ENCODE measurements around the gene PVR. TPM values are rescaled to one million over a fixed set of nuclear protein-coding genes. Genes with fewer than 3 reads are reported as not detected.

The PVR gene
- total RNA-seq, 1 donor from 2014 or later: 26.0 TPM

DNA sequence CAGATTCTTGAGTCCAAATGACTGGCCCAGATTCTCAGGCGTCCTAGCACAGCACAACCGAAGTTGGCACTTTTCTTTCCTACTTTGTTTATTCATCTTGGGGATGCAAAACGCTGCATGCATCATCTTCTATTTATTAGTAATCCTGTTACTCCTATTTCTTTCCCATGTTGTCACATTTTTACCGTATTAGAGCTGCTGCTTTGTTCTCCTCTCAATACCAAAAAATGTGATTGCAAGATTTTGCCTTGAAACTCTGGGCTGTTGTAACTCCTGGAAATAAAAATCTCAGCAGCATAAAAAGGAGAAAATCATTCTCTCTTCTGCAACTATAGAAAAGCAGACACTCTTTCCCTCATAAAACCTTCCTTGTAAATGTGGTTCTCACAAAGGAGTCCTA is 43.2 kb upstream of the PVR start:
- no peak overlapping the region for H3K27ac ChIP-seq
- H3K36me3 ChIP-seq: no peaks in the 10 kb centered on the region
- intact Hi-C loops (cut with DNase I): no loop called here
- TF ChIP-seq POLR2A (IDR thresholded peaks at IDR 0.05): no peak
- no peak for TF ChIP-seq CTCF (IDR thresholded peaks at IDR 0.05)
- no peak for TF ChIP-seq POLR2AphosphoS5 (IDR thresholded peaks at IDR 0.05; ENCODE audit: insufficient read depth in 1 of 2, low read depth in 1 of 2)
- no peak for DNase-seq (ENCODE audit: extremely low spot score in 2 of 2)
- no peak overlapping the region for H3K4me3 ChIP-seq
- no peaks in the 10 kb centered on the region for H3K27me3 ChIP-seq
- H3K4me1 ChIP-seq: no peaks in the 10 kb centered on the region
- no peaks in the 10 kb centered on the region for H3K9me3 ChIP-seq

GRCh38 chr19:44602081-44602480 is 41.6 kb upstream of the PVR start:
- H3K27me3 ChIP-seq: no peaks in the 10 kb centered on the region
- no peaks in the 10 kb centered on the region for H3K4me1 ChIP-seq
- TF ChIP-seq CTCF (IDR thresholded peaks at IDR 0.05) (no peak), POLR2A (IDR thresholded peaks at IDR 0.05) (no peak), POLR2AphosphoS5 (IDR thresholded peaks at IDR 0.05; ENCODE audit: insufficient read depth in 1 of 2, low read depth in 1 of 2) (no peak)
- no peak overlapping the region for H3K4me3 ChIP-seq
- no peak overlapping the region for H3K27ac ChIP-seq
- DNase-seq (ENCODE audit: extremely low spot score in 2 of 2): no peak
- no peaks in the 10 kb centered on the region for H3K36me3 ChIP-seq
- no peaks in the 10 kb centered on the region for H3K9me3 ChIP-seq
- intact Hi-C loops (cut with DNase I): no loop called here

GRCh38 chr19:44603201-44603945 is 40.3 kb upstream of the PVR start:
- no peaks in the 10 kb centered on the region for H3K36me3 ChIP-seq
- DNase-seq (ENCODE audit: extremely low spot score in 2 of 2): no peak
- intact Hi-C loops (cut with DNase I): no loop called here
- no peak overlapping the region for H3K27ac ChIP-seq
- H3K4me3 ChIP-seq: no peak overlapping the region
- H3K9me3 ChIP-seq: no peaks in the 10 kb centered on the region
- H3K27me3 ChIP-seq: no peaks in the 10 kb centered on the region
- no peak for TF ChIP-seq CTCF (IDR thresholded peaks at IDR 0.05)
- TF ChIP-seq POLR2A (IDR thresholded peaks at IDR 0.05): no peak
- no peak for TF ChIP-seq POLR2AphosphoS5 (IDR thresholded peaks at IDR 0.05; ENCODE audit: insufficient read depth in 1 of 2, low read depth in 1 of 2)
- no peaks in the 10 kb centered on the region for H3K4me1 ChIP-seq

GRCh38 chr19:44604241-44604640 is 39.5 kb upstream of the PVR start:
- TF ChIP-seq POLR2A (IDR thresholded peaks at IDR 0.05): no peak
- no peak for TF ChIP-seq CTCF (IDR thresholded peaks at IDR 0.05)
- no peak for TF ChIP-seq POLR2AphosphoS5 (IDR thresholded peaks at IDR 0.05; ENCODE audit: insufficient read depth in 1 of 2, low read depth in 1 of 2)
- intact Hi-C loops (cut with DNase I): no loop called here
- Histone ChIP-seq H3K27me3 (no peaks in the 10 kb centered on the region), H3K27ac (no peak overlapping the region), H3K36me3 (no peaks in the 10 kb centered on the region), H3K4me3 (no peak overlapping the region), H3K4me1 (no peaks in the 10 kb centered on the region), H3K9me3 (no peaks in the 10 kb centered on the region)
- DNase-seq (ENCODE audit: extremely low spot score in 2 of 2): no peak

- Histone ChIP-seq H3K27ac (no peak overlapping the region), H3K4me3 (no peak overlapping the region), H3K4me1 (no peaks in the 10 kb centered on the region), H3K9me3 (no peaks in the 10 kb centered on the region), H3K36me3 (no peaks in the 10 kb centered on the region), H3K27me3 (no peaks in the 10 kb centered on the region)
- intact Hi-C loops (cut with DNase I): no loop called here
- no peak for TF ChIP-seq CTCF (IDR thresholded peaks at IDR 0.05)
- DNase-seq (ENCODE audit: extremely low spot score in 2 of 2): no peak
Measured at GRCh38 chr19:44605547-44605946, 38.2 kb upstream of the PVR start.
